OCI-LY7 (cell line): ENCODE results near the gene DEPDC1B.

Source experiments
- CTCF ChIP-seq: fragments of 200-600 bp; sonication (generic); conservative IDR thresholded peaks from 2 replicates; pipeline ENCODE4 v1.5.1; 2014; ENCODE audit warnings: mild to moderate bottlenecking, antibody characterized with exemption, low read length, moderate library complexity, mixed read lengths
- EZH2phosphoT487 ChIP-seq: fragments of 200-600 bp; sonication (generic); IDR thresholded peaks from 2 replicates; pipeline ENCODE4 v1.6.1; 2018; ENCODE audit warnings: low read depth, borderline replicate concordance, mild to moderate bottlenecking, mixed run types, antibody characterized with exemption, low read length, moderate library complexity, mixed read lengths

DNA sequence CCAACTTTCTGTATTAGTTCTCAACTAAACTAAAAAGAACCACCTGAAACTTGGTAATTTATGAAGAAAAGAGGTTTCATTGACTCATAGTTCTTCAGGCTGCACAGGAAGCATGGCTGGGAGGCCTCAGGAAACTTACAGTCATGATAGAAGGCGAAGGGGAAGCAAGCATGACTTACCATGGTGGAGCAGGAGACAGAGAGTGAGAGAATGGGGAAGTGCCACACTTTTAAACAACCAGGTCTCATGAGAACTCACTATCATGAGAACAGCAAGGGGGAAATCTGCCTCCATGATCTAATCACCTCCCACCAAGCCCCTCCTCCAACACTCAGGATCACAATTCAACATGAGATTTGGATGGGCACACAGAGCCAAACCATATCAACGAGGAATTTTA, 123.5 kb downstream of the DEPDC1B start:
- TF ChIP-seq CTCF (no peak), EZH2phosphoT487 (no peak)
